K562 (cell line): ENCODE results near the gene SPRING1. TPM values are rescaled to one million over a fixed set of nuclear protein-coding genes. Genes with fewer than 3 reads are reported as not detected.

ENCODE experiments used
- BRCA1 ChIP-seq, 2 experiments: fragments of 450-650 bp in 1 of 2; sonication (generic) in 1 of 2; formaldehyde crosslinking in 1 of 2; IDR thresholded peaks; 2 replicates each; pipeline versions ENCODE4 v1.5.0 to v1.6.1; 2017 to 2020; ENCODE audit warnings: mild to moderate bottlenecking in 1 of 2, missing genetic modification reagents in 1 of 2
- CC2D1A ChIP-seq: fragments of 450-650 bp; IDR thresholded peaks from 2 replicates; pipeline ENCODE4 v1.6.1; 2017; ENCODE audit warnings: mild to moderate bottlenecking
- CHD4 ChIP-seq: fragments of 200-600 bp; sonication (generic); IDR thresholded peaks from 3 replicates; pipeline ENCODE4 v1.6.1; 2012; ENCODE audit warnings: low read depth, mild to moderate bottlenecking, mixed read lengths, low read length, inconsistent platforms; ENCODE audit not compliant: insufficient read depth, insufficient replicate concordance, poor library complexity, severe bottlenecking
- EWSR1 ChIP-seq: fragments of 450-650 bp; IDR thresholded peaks from 2 replicates; pipeline ENCODE4 v1.6.1; 2018; ENCODE audit warnings: borderline replicate concordance, mild to moderate bottlenecking, low read depth, moderate library complexity; ENCODE audit not compliant: partially characterized antibody
- FIP1L1 ChIP-seq: fragments of 200-400 bp; formaldehyde crosslinking; IDR thresholded peaks from 2 replicates; pipeline ENCODE4 v1.6.1; 2018; ENCODE audit warnings: mild to moderate bottlenecking, low read depth, low read length; ENCODE audit not compliant: poor library complexity, severe bottlenecking
- GTF2E2 ChIP-seq: fragments of 200-800 bp; sonication (Bioruptor generic); IDR thresholded peaks from 2 replicates; pipeline ENCODE4 v1.6.1; 2016; ENCODE audit warnings: missing genetic modification characterization, missing compliant biosample characterization
- HDGF ChIP-seq: fragments of 450-650 bp; IDR thresholded peaks from 2 replicates; pipeline ENCODE4 v1.6.1; 2016
- HIVEP1 ChIP-seq: fragments of 250-450 bp; sonication (Bioruptor Pico); IDR thresholded peaks from 2 replicates; pipeline ENCODE4 v1.4.0; 2020; ENCODE audit warnings: mild to moderate bottlenecking
- HLTF ChIP-seq: fragments of 450-650 bp; IDR thresholded peaks from 2 replicates; pipeline ENCODE4 v1.6.1; 2016
- MNT ChIP-seq, 2 experiments: fragments of 450-650 bp; conservative IDR thresholded peaks; 2 replicates each; pipeline ENCODE4 v1.6.1; 2017; ENCODE audit warnings: mild to moderate bottlenecking in 2 of 2, moderate library complexity in 2 of 2
- NFATC3 ChIP-seq: fragments of 450-650 bp; IDR thresholded peaks from 2 replicates; pipeline ENCODE4 v1.6.1; 2017; ENCODE audit warnings: mild to moderate bottlenecking
- PATZ1 ChIP-seq: fragments of 250-450 bp; sonication (Bioruptor Pico); IDR thresholded peaks from 2 replicates; pipeline ENCODE4 v1.5.0; 2020; ENCODE audit warnings: mild to moderate bottlenecking, borderline replicate concordance
- PML ChIP-seq: IDR thresholded peaks from 2 replicates; pipeline ENCODE4 v1.6.1; 2012; ENCODE audit warnings: low read length, inconsistent platforms
- ZNF143 ChIP-seq: sonication (generic); formaldehyde crosslinking; IDR thresholded peaks from 2 replicates; pipeline ENCODE4 v1.9.0; 2022; ENCODE audit warnings: mild to moderate bottlenecking, missing genetic modification reagents
- ZNF239 ChIP-seq: fragments of 250-450 bp; sonication (Bioruptor Pico); IDR thresholded peaks from 2 replicates; pipeline ENCODE4 v1.4.0; 2020; ENCODE audit warnings: mild to moderate bottlenecking
- ZNF282 ChIP-seq: sonication (generic); formaldehyde crosslinking; IDR thresholded peaks from 2 replicates; pipeline ENCODE4 v1.8.1; 2023; ENCODE audit warnings: missing genetic modification reagents
- ZNF444 ChIP-seq: fragments of 250-450 bp; sonication (Bioruptor Pico); IDR thresholded peaks from 2 replicates; pipeline ENCODE4 v1.4.0; 2020; ENCODE audit warnings: mild to moderate bottlenecking, moderate library complexity
- ZNF644 ChIP-seq: fragments of 200-800 bp; sonication (Bioruptor generic); IDR thresholded peaks from 2 replicates; pipeline ENCODE4 v1.6.1; 2016; ENCODE audit warnings: low read depth, missing genetic modification characterization, missing compliant biosample characterization
- ZNF830 ChIP-seq: fragments of 250-450 bp; sonication (Bioruptor Pico); IDR thresholded peaks from 2 replicates; pipeline ENCODE4 v1.5.0; 2021; ENCODE audit warnings: mild to moderate bottlenecking
- polyA plus RNA-seq, 8 experiments: library from polyadenylated mRNA; depleted of rRNA in 4 of 8; stranded (reverse) in 5 of 8; unstranded in 3 of 8; fragments of >200 nt; fragmentation: Nextera tagmentation in 2 of 8; fragmentation: Illumina TruSeq in 1 of 8; extraction: Ambion mirVana in 2 of 8; extraction: Trizol in 1 of 8; gene quantifications; 2 replicates each; pipeline versions ENCODE4 v1.2.1 to v1.2.3, GENCODE V29; 2011 to 2014; ENCODE audit warnings: inconsistent platforms in 1 of 8, missing spikeins in 1 of 8
- total RNA-seq, 7 experiments: library from RNA; depleted of rRNA in 6 of 7; stranded (reverse); fragments of >200 nt in 6 of 7; fragmentation: Illumina TruSeq in 2 of 7; extraction: Trizol in 2 of 7; gene quantifications; 2 replicates each; pipeline versions ENCODE4 v1.2.1 to v1.2.3, GENCODE V29; 2011 to 2021; ENCODE audit warnings: low replicate concordance in 1 of 7

The SPRING1 gene
- total and polyA plus RNA-seq, 9 of the 15 experiments (the other 6 are each of a cell fraction or from before 2014, with no cell fraction given), result 1.1 to 20.0 (median 8.0) TPM

GRCh38 chr12:116737774-116738657 lies at the start of gene SPRING1, which contains the start of gene RNFT2 (continued):
- no peak for TF ChIP-seq GTF2E2 (tag)
- no peak for TF ChIP-seq PML
- TF ChIP-seq CC2D1A, result peak; percentile 96
- TF ChIP-seq ZNF282 (CRISPR knock-in tag), result no peak
- peak; percentile 87 to 90 for TF ChIP-seq MNT (conservative IDR thresholded peaks at IDR 0.05)
- no peak for TF ChIP-seq ZNF239
- TF ChIP-seq BRCA1 (IDR thresholded peaks at IDR 0.05), result no peak
- TF ChIP-seq BRCA1 (CRISPR knock-in tag; IDR thresholded peaks at IDR 0.05), result no peak
- TF ChIP-seq EWSR1, result no peak
- no peak for TF ChIP-seq CHD4
- TF ChIP-seq ZNF143 (CRISPR knock-in tag), result no peak
- TF ChIP-seq ZNF644 (tag), result no peak
- TF ChIP-seq PATZ1 (CRISPR knock-in tag), result no peak
- TF ChIP-seq NFATC3, result no peak
- no peak for TF ChIP-seq ZNF444 (CRISPR knock-in tag)
- no peak for TF ChIP-seq HIVEP1 (CRISPR knock-in tag)
- TF ChIP-seq HDGF, result no peak
- peak; percentile 49 for TF ChIP-seq FIP1L1
- TF ChIP-seq HLTF, result no peak
- no peak for TF ChIP-seq ZNF830
